IPS-18c (cell line): ENCODE results near the gene ERP44.

Source experiments
- H3K4me3 ChIP-seq: 2 replicates; pipeline ENCODE4 v1.7.0; 2013; ENCODE audit warnings: low read depth, mild to moderate bottlenecking, low read length, moderate library complexity; ENCODE audit not compliant: insufficient read depth
- H3K9me3 ChIP-seq: one replicate; pipeline ENCODE4 v1.6.1; 2013; ENCODE audit warnings: mild to moderate bottlenecking, low read length, moderate library complexity; ENCODE audit not compliant: control insufficient read depth, insufficient read depth

The ERP44 gene

GRCh38 chr9:99947395-99947794 lies 151.4 kb downstream of the ERP44 start:
- H3K4me3 ChIP-seq: no peak overlapping the region
- no peaks in the 10 kb centered on the region for H3K9me3 ChIP-seq

GRCh38 chr9:99936947-99937587 lies 161.7 kb downstream of the ERP44 start:
- Histone ChIP-seq H3K4me3 (no peak overlapping the region), H3K9me3 (no peaks in the 10 kb centered on the region)

GRCh38 chr9:99931155-99931840 lies 167.5 kb downstream of the ERP44 start:
- H3K9me3 ChIP-seq: no peaks in the 10 kb centered on the region
- H3K4me3 ChIP-seq: no peak overlapping the region

- H3K9me3 ChIP-seq: no peaks in the 10 kb centered on the region
- no peak overlapping the region for H3K4me3 ChIP-seq
Measured at GRCh38 chr9:99929652-99930051, 169.1 kb downstream of the ERP44 start.
